Stimulated activated CD8-positive, alpha-beta memory T cell treated with anti-CD3 and anti-CD28 coated beads, Interleukin-2, amount 100 ng/mL, for 1 hour (primary cell): Measurements from ENCODE around the gene BRME1.
A peak's percentile ranks its signal among the peaks of the same experiment; 100 is the strongest.

Experiments
- DNase-seq, 2 donors: peaks; one replicate each; pipeline ENCODE4 v3.0.0-alpha.2; 2020; ENCODE audit warnings: low read depth in 2 of 2

BRME1 gene

DNA sequence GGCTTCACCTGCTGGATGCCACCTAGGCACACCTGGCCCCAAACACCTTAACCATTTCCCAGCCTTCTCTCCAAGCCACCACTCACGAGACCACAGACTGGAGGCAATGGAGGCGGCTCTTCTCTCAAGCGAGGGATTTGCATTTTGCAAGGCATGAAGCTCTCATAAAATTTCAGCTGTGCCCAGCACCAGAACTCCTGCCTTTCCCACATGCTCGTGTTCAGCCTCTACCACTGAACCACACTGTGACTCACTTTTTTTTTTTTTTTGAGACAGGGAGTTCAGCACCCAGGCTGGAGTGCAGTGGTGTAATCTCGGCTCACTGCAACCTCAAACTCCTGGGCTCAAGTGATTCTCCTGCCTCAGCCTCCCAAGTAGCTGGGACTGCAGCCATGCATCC is 18.4 kb downstream of the BRME1 start:
- DNase-seq, result no peak

DNA sequence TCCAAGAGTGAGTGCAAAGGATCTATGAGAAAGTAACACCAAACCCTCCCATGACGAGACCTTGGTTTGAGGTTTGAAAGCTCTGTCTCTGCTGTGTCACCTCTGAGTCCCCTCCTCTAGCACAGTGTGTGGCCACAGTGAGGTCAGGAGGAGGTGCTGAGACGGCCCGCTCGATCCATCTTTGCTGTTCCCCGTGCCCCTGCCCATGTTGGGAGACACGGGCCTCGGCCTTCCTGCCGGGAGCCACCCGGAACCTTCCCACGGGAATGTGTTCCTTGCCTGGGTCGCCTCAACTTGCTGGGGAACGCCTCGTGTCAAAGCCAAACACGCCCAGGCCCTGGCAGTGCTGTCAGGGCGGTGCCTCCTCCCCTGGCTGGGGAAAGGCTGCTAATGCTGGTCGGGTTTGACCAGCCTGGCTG is 18.9 kb downstream of the BRME1 start:
- DNase-seq, result no peak

DNA sequence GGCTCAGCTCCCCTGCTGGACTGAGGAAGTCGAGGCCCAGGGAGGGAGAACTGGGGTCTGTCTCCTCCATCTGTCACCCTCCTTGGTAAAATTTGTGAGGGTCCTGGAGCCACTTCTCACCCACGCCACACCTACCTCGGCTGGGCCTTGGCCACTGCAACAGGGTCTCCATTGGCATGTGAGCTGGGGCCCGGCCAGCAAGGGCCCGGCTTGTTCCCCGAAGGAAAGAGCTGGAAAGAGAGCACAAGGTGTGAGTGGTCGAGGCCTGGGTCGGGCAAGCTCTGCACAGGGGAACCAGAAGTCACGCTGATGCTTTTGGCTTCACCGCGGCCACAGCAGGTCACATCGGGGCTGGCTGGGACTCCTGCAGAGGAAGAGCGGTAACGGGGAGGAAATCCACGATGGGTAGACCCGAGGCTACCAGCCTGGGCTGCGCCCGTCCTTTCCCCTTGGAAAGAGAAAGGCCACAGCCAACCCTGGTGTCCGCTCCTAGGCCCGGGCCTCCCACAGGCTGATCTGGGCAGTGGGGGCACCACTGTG is 20.0 kb downstream of the BRME1 start:
- no peak for DNase-seq

DNA sequence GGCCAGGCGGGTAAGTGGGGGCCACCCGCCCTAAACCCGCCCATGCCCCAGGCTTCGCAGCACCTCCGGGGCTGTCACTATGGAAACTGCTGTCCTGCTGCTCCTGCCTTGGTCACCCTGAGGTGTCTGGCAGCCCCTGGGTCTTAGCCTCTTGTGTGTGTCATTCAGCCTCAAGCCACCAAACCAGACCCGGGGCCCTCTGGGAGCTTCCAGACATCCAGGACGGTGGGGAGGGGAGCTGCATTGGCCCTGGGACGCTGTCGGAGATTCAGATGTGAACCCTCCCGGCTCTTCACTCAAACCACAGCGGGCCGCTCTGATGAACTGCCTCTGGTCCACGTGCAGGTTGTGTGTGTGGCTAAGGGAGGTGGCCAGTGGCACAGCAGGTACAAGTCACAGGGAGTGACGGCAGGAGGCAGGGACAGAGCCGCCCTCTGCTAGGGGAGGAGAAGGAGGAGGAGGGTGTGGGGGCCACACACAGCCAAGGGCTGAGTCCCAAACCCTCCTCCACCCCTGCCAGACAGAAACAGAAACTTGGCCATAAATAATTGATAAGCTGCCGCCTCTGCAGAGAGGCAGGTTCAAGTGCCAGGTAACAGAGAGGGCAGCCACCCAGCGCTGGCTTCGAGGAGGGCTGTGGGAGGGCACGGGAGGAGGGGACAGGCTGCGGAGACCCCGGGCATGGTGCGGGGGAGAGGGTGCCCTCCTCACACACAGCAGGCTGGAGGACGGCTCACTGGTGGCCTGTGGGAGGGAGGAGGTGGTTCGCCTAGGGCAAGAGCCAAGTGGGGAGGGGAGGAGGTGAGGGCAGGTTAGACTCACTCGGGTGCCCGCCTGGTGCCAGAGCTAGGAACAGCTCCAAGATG is 21.0 kb downstream of the BRME1 start:
- DNase-seq, result no peak

DNA sequence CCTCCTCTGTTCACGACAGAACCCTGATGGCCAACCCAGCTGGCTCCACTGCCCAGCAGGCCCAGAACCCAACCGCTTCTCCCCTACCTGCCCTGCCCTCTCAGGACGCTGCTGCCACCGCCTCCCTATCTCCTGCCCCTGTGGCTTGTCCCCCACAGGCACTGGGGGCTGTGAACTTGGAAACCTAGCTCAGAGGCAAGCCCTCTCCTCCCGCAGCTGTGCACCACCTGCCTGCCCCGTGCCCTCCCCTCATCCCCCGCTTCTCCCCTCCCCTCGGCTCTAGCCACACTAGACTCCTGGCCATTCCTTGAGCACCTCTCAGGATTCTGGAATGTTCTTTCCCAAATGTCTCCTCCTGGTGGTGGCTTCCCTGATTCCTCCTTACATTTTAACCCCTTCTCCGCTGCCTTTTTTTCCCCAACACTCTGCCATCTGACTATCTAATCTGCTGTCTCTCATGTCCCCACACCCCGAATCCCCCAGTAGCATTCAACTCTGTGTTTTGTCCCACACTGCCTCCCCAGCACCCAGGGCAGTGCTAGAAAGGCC is 22.3 kb downstream of the BRME1 start:
- no peak for DNase-seq

DNA sequence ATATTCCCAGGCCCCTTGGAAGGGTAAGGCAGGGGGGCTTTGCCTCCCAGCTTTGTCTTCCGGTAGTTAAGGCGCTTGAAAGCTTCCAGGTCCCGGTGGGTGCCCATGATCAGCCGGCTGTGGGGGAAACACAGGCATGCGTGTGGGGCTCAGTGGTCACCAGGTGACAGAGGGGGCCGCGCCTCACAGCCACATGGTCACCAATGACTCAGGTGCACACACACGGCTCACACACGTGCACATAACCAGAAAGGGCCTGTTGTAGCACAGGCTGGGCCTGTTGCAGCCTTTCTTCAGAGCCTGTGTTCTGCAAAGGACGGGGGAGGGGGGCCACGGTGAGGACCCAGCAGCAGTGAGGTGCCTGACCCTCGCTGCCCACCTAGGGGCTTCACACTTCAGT is 23.1 kb downstream of the BRME1 start:
- no peak for DNase-seq

DNA sequence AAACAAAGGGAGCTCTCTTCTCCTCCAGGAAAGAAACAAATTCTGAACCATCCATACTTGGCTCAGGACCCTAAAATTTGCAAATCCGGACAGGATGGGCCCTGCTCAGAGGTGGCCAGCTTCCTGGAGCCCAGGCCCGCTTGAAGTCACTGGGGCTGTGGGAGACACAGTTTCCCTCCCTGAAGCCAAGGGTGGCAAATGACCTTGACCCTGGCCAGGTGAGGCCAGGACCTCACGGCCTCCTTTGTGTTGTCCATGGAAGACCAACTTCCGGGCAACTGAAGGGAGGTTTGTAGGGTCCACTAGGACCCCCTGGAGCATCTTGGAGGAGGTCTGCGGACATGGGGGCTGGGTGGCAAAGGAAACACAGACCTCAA is 23.5 kb downstream of the BRME1 start:
- DNase-seq, result no peak

DNA sequence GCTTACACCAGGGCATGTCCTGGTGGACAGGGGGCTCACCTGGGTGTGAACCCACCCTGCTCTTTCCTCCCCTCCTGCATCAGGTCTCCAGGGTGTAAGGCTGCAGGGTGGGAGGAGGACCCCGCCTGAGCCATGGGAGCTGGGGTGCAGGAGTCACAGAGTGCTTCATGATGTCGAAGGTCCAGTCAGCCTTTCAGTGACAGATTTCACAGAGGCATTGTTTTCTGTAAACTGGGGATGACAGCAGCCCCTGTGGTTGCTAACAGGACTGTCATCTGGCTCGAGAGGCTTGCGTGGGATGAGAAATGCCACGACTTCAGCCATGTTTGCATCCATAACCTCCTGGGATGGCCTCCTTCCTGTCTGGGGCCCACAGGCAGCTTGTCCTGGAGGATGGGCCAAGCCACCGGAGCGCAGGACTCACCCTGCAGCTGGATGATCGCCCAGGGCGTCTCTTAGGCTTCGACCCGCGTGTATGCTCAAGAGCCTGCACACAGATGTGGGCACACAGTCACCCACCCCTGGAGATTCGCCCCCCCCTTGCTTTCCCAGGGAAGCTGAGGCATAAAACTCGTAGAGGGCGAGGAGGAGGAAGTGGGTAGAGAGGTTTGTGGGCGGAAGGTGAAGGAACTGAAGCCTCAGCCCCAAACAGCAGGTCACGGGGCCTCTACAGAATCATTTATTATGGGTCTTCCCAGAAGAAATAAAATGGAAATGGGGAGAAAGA is 24.1 kb downstream of the BRME1 start:
- no peak for DNase-seq

DNA sequence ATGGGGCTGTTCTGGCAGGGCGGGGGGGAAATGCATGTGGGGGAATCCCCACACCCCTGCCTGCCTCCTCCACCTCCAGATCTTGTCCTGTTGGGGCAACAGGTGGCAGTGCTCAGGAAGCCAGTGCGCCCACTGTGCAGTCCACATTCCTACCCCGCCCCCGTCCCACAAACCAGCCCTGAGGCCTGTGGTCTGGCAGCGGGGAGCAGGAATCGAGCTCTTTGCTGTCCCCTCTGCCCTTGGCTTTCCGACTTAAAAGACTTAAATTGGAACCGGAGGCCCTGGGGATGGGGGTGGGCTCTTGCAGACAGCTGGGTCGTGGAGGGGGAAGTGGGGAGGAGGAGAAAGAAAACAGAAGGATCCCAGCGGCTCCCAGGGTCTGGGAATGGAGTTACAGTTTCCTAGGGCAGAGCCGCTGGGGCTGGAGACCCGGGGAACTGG is 24.6 kb downstream of the BRME1 start:
- DNase-seq, result no peak

DNA sequence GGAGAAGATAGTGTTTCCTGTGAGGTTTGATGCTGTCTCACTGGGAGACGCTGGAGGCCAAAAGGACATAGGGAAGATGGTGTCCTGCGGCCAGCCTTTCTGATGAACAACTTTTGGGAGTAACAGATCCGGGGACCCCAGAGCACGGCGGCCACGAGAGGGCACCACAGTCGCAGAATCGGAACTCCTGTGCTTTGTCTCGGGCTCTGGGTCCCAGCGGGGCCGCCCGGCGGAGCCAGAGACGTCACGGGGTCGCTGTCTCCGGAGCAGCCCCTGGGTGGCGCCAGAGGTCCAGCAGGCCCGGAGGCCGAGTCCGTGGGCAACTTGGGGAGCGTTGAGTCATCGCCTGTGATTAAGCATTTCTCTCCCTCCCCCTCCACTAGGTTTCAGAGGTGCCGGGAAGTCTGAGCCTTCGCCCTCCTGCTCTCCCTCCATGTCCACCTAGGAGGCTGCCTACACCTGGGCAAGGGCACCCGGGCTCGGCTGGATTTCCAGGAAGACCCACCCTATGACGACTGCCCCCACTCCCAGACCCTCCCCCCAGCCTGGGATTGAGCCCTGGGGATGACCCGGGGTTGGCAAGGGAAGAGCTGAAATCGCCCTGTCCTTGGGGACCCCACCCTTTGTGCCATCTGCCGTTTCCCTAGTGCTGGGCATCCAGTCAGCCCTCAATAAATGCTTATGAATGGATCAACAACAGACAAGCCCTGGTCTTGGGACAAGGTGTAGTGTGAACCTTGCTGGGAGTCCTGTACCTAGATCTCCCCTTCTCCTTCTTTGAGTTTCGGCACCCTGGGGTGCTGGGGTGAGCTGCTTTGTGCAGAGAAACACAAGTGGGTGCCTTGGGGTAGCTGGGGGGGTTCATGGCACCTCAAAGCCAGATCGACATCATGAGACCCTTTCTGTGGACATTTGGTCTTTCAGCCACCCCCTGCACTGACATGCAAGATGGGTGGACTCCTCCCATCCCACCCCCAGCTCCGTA is 25.6 kb downstream of the BRME1 start:
- DNase-seq, result peak; percentile 98

DNA sequence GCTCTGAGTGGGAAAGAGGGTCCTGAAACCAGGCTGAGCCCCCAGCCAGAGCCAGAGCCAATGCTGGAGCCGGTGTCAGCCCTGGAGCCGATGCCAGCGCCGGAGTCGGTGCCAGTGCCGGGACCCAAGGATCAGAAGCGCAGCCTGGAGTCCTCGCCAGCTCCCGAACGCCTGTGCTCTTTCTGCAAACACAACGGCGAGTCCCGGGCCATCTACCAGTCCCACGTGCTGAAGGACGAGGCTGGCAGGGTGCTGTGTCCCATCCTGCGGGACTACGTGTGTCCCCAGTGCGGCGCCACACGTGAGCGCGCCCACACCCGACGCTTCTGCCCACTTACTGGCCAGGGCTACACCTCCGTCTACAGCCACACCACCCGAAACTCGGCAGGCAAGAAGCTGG is 28.6 kb downstream of the BRME1 start:
- no peak for DNase-seq

DNA sequence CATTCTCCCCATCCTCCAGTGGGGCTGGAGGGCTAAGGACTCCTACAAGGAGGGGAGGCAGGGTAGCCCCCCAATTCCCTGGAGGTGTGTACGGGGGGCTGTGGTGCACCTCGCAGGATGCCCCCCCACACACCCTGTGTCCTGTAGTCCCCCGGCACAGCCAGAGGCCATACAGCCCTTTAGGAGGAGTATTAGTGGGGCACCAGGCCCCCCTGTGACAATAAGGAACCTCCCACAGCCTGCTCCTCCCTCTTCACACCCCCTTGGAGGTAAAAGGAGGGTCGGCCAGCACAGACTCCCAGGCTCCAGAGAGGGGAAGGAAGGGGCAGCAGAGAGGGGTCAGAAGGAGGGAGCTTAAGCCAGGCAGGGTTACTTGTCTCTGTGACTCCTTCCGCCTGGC is 29.1 kb downstream of the BRME1 start, which contains the start of gene NANOS3:
Gene NANOS3, plus strand, starts transcription at position 301 of the 400 bp plus-strand sequence. CDS start 115 bp downstream, outside the sequence.
- no peak for DNase-seq

DNA sequence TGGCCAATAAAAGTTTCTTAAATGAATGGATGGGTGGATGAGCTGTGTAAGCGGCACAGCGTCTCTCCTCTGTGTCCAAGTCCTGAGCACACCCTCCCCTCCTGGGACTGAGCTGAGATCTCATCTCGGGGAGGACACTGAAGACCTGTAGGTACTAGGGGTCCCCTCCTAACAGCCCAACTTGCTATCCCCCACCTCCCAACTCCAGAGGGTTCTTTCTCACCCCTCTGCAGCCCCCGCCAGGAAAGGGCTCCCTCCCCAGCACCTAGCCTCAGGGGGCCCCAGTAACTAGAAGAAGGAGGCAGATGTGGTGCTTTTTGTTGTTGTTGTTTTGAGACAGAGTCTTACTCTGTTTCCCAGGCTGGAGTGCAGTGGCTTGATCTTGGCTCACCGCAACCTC is 30.1 kb downstream of the BRME1 start:
- DNase-seq, result no peak

DNA sequence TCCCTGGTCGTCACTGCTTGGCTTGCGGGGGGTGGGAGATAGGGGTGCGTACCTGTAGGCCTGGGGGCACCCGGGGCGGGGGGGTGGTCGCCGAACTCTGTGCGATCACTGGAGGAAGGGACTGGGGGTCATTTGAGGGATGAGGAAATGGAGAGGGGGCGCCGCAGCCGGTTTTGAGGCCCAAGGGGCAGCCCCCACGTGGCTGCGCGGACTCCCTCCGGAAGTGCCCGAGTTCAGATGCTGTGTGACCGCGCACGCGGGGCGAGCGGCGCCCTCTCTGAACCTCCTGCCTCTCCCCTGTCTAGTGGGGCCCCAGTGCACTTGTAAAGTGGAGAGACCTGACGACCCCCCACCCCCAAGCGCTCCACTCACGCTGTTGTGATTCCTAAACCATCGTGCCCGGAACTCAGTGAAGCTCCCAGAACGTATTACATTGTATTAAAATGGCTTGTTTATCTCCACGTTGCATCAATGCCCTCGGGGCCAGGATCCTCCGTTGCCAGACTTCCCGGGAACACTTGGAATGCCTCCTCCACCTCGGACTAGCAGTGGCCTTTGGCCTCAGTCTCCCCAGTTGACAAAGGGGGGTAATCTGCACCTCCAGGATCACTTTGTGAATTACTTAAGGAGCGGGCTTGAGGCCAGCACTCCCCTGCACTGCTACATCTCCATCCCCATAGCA is 31.9 kb downstream of the BRME1 start:
- no peak for DNase-seq

DNA sequence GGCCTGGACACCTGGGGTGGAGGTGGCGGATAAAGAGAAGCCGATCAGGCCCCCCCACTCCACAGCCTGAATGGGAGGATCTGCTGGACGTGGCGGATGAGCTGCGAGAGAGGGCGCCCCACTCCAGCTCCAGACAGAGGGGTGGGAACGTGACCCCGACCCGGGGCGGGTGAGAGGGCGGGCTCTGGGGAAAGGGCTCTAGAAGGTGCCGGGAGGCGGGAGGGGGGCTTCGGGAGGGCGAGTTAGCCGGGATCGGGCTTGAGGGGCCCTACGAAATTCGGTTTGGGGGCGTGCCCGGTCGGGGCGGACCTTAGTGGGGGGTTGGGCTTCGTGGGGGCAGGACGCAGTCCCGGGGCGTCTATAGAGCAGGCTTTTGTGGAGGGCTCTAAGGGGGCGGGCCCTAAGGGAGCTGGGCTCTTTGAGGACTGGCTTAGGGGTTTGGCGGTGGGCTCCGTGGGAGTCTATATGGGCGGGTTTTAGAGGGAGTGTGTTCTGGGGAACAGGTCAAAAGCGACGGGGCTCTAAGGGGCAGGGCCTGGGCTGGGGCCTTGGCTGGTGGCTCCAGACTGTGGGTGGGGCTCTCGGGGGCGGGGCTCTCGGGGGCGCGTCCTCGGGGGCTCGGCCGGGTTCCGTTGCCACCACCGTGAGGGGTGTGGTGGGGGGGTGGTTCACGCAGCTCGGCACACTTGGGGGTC is 33.1 kb downstream of the BRME1 start:
- DNase-seq, result no peak

DNA sequence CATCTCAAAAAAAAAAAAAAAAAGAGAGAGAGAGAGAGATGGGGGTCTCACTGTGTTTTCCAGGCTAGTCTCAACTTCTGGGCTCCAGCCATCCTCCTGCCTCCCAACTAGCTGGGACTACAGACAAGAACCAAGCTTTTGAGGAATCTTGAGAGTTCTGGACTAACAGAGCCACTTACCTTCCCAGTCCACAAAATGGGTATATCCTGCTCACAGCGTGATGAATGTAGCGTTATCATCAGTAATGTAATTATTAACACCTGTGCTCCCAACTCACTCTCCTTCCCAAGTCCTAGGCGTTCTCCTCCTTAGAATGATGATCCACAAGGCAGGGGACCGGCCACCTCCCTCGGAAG is 33.6 kb downstream of the BRME1 start:
- DNase-seq, result no peak

DNA sequence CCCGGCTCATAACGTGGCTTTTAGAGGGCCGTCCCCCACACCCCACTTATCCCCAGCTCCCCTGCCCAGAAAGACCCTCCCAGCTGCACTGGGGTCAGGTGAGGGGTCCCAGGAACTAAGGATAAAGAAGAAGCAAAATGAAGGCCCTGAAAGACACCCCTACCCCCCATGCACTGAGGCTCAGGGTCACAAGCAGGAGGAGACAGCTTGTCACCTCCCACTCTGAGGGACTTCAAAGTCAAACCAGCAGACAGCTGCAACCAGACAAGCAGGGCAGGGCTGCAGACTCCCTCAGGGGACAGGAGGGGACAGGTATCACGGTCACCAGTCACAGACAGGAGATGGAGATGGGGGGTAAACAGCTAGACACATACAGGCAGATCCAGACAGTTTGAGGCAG is 35.0 kb downstream of the BRME1 start:
- DNase-seq, result no peak

DNA sequence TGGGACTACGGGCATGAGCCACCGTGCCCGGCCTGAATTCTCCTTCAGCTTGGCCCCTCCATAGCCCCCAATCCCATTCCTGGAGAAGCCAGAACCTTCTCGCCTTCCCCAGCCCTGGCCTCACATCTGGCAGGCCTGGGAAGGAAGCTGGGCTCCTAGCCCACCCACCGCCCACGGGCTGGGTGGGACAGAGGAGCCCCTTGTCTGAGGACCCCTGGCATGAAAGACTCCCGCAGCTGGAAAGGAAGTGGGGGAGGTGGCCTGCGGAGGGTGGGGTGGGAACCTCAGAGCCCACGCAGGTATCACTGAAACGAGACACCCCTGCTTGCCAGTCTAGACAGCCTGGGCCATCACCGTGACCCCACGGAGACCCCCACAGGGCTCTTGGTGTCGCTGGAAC is 36.6 kb downstream of the BRME1 start:
- no peak for DNase-seq

DNA sequence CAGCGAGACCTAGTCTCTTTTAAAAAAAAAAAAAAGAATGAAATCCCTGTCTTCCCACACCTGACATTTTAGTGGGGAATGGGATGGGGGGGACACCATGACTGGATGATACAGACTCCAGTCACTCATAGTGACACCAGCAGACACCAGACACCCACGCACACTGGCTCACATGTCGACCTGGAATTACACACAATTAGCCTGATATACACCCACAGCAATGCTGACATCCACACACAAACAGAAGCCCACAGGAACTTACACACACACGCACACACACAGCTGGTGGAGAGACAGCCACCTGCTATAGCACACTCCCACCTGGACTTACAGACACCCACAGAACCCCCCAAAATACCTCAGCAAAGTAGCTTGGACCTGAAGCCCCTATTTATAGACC is 37.3 kb downstream of the BRME1 start:
- no peak for DNase-seq

DNA sequence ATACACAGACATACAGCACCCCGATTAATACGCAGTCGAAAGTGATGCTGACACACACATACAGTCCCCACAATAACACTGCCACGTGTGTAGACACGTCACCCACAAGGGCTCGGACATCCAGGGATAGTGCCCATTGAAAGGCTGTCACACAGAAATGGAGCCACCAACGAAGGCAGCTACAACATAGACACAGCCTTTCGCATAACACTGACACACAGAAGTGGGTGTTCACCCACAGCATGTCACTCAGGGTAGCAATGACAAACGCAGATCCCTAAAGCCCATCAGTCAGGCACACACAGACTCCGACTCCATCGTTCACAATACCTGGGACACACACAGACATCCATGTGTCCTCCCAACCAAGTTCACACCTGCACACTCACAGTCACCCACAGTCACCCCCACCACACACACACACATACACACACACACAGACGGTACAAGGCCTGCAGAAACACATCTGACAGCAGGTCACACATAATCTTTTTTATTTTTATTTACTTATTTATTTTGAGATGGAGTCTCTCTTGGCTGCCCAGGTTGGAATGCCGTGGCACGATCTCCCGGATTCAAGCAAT is 39.4 kb downstream of the BRME1 start:
- no peak for DNase-seq
